Subcutaneous adipose tissue (tissue), 4 donors: ENCODE measurements around the gene PTPRE. TPM values are rescaled to one million over a fixed set of nuclear protein-coding genes. Genes with fewer than 3 reads are reported as not detected.

Source experiments
- total RNA-seq, 4 donors: library from RNA; depleted of rRNA; stranded (reverse); fragments of >200 nt; gene quantifications; one replicate each; pipeline ENCODE4 v1.1.0, GENCODE V29; 2016
- TF ChIP-seq, protein P1 (sequence below): fragments of 450-650 bp; IDR thresholded peaks from one replicate; pipeline ENCODE4 v1.5.1; 2016; ENCODE audit warnings: low read depth, mild to moderate bottlenecking, control low read depth, antibody characterized with exemption, moderate library complexity

Gene PTPRE
- total RNA-seq, 4 donors from 2014 or later = 10.7 to 66.8 (median 27.9) TPM

DNA sequence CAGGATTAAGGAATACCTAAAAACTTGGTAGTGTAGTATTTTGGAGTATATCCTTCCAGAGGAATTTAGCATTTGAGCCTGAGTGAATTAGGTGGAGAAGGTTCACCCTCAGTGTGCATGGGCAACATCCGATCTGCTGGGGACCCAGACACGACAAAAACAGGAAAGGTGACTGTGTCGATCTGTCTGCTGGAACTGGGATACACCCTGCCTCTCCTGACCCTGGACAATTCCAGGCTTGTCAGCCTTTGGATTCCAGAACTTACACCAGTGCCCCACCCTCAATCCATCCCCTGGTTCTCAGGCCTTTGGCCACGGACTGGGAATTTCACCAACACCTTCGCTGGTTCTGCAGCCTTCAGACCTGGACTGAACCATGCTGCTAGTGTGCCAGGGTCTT, 41.9 kb downstream of the PTPRE start:
- TF ChIP-seq, protein P1, sequence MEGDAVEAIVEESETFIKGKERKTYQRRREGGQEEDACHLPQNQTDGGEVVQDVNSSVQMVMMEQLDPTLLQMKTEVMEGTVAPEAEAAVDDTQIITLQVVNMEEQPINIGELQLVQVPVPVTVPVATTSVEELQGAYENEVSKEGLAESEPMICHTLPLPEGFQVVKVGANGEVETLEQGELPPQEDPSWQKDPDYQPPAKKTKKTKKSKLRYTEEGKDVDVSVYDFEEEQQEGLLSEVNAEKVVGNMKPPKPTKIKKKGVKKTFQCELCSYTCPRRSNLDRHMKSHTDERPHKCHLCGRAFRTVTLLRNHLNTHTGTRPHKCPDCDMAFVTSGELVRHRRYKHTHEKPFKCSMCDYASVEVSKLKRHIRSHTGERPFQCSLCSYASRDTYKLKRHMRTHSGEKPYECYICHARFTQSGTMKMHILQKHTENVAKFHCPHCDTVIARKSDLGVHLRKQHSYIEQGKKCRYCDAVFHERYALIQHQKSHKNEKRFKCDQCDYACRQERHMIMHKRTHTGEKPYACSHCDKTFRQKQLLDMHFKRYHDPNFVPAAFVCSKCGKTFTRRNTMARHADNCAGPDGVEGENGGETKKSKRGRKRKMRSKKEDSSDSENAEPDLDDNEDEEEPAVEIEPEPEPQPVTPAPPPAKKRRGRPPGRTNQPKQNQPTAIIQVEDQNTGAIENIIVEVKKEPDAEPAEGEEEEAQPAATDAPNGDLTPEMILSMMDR = no peak

DNA sequence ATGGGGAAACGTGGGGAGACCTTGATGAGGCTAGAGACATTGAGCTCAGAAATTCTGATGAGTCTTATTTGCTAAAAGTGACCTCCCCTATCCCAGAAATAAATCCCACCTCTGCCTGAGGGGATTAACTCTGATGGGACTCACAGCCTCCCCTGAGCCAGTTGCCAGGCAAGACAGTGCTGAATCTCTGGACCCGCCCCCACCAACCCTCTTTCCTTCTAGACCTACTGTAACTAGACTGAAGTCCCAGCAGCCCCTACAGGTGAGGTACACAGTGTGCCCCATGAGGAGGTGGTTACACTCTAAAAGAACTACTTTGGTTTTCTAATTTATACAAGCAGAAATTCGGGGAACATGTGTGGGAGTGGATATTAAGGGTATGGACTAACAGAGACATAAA, 42.9 kb downstream of the PTPRE start:
- TF ChIP-seq, protein P1 = no peak

DNA sequence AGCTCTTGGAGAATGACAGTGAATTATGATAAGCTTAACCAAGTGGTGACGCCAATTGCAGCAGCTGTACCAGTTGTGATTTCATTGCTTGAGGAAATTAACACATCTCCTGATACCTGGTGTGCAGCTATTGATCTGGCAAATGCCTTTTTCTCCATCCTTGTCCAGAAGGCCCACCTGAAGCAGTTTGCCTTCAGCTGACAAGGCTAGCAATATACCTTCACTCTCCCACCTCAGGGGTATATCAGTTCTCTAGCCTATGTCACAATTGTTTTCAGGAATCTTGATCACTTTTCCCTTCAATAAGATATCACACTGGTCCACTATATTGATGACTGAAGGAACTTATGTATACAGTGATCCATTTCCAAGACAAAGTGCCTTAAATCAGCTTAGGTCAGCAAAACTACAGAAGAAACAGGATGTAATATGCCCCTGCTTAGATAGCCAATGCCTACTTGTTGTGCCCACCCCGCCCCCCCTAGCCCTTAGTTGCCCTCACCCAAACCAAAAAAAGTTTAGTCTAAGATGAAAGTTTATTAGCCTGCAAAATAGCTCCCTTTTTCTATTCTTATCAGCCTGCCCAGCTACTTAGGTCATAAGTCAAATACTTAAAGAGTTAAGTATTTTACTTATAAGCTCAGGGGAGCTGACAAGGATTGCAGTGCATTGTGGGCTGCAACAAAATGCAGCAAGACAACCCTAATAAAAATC, 45.1 kb downstream of the PTPRE start:
- TF ChIP-seq, protein P1 = no peak

DNA sequence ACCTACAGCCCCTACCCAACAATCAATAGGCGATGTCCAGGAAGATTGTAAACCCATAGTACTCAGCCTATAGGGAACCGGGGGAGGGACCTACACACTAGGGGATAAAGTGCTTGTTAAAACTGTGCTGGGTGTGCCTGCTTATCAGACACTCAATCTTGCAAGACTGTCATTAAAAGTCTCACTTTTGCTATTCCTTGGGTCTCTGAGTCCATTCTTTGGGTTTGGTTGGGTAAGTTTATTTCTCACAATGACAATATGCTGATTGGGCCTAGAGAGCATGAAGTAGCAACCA, 45.6 kb downstream of the PTPRE start:
- TF ChIP-seq, protein P1 = no peak

DNA sequence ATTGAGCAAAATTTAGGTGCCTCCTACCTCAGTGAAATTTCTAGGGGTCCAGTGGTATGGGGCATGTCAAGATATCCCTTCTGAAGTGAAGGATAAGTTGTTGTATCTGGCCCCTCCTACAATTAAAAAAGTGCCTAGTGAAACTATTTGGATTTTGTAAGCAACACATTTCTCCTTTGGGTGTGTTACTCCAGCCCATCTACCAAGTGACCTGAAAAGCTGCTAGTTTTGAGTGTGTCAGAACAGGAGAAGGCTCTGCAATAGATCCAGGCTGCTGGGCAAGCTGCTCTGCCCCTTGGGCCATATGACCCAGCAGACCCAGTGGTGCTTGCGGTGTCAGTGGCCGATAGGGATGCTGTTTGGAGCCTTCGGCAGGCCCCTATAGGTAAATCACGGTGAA, 46.0 kb downstream of the PTPRE start:
- TF ChIP-seq, protein P1 = no peak

DNA sequence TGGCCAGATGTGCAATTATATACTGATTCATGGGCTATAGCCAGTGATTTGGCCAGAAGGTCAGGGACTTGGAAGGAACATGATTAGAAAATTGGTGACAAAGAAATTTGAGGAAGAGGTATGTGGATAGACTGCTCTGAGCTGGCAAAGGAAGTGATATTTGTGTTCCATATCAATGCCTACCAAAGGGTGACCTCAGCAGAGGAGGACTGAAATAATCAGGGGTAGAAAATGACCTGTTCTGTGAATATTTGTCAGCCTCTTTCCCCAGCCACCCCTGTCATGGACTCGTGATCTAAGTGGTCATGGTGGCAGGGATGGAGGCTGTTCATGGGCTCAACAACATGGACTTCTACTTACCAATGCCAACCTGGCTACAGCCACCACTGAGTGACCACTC, 47.0 kb downstream of the PTPRE start:
- TF ChIP-seq, protein P1 = no peak

DNA sequence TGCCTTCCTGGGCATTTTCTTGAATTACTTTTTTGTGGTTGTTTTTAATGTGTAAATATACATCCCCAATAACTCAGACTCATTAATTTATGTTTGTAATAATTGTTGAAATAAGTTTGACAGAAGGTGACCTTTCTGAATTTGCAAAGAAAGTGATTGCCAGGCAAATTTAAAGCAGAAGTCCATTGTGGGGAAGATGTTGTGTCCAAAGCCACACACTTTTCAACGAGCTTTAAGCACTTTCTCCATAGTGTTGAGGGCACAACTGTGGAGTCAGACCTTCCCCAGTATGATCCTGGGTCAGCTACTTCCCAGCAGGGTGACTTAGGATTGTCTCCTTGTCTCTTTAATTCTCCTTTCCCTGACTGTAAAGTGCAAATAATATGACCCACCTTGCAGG, 52.5 kb downstream of the PTPRE start:
- TF ChIP-seq, protein P1 = no peak
